HepG2 (cell line): ENCODE measurements around the gene FBXO28. TPM values are rescaled to one million over a fixed set of nuclear protein-coding genes. Genes with fewer than 3 reads are reported as not detected.

Source experiments
- ATAC-seq: fragments of 200-7000 bp; cut with Tn5 transposase; 3 replicates; pipeline ENCODE4 v1.9.1; 2020; ENCODE audit warnings: mild to moderate bottlenecking, moderate library complexity
- BruUV-seq: library from RNA; stranded (reverse); fragments of 400-500 nt; replicated peaks from 2 replicates; lab custom pipeline; 2021; lab: Mats Ljungman, UMichigan
- CTCF ChIA-PET: fragments of 300-600 bp; formaldehyde crosslinking; extraction: SDS; loops from one replicate; lab custom pipeline; 2021; ENCODE audit warnings: low total read pairs, inconsistent platforms, low intra/inter-chr PET ratio; lab: Yijun Ruan, JAX
- POLR2A ChIA-PET: fragments of 350-600 bp; sonication (Branson Sonifier 250); formaldehyde crosslinking; loops from one replicate; lab custom pipeline; 2020; ENCODE audit warnings: antibody characterized with exemption, inconsistent platforms; lab: Yijun Ruan, JAX
- DNase-seq: peaks from one replicate; pipeline ENCODE4 v3.0.0-alpha.2; 2015; ENCODE audit warnings: low spot score
- FAIRE-seq: peaks from 3 replicates; lab custom pipeline; 2011; peaks lifted over from hg19 to GRCh38; lab: Jason Lieb, UNC
- H2AFZ ChIP-seq: one replicate; pipeline ENCODE4 v1.6.1; 2011; ENCODE audit warnings: low read length, inconsistent platforms
- H3K27ac ChIP-seq: fragments of 300-600 bp; 3 replicates; pipeline ENCODE4 v1.8.0; 2011; ENCODE audit warnings: mixed run types, mild to moderate bottlenecking, mixed read lengths, low read length, inconsistent platforms; ENCODE audit not compliant: insufficient read depth; ENCODE audit errors: extremely low read length
- H3K27me3 ChIP-seq, 2 experiments: fragments of 200-600 bp in 1 of 2; 2 replicates in 1 of 2; 3 replicates in 1 of 2; pipeline versions ENCODE4 v1.6.0 to v1.8.0; 2011; ENCODE audit warnings: low read length in 2 of 2, mild to moderate bottlenecking in 2 of 2, moderate library complexity in 2 of 2, inconsistent platforms in 1 of 2; ENCODE audit not compliant: insufficient read depth in 2 of 2, control insufficient read depth in 1 of 2
- H3K36me3 ChIP-seq, 2 experiments: fragments of 200-600 bp in 1 of 2; replicated peaks in 1 of 2; 2 replicates in 1 of 2; 3 replicates in 1 of 2; pipeline versions ENCODE4 v1.5.1 to v1.8.0; 2011; ENCODE audit warnings: low read length in 2 of 2, inconsistent platforms in 1 of 2; ENCODE audit not compliant: insufficient read depth in 2 of 2, control insufficient read depth in 1 of 2
- H3K4me1 ChIP-seq: 2 replicates; pipeline ENCODE4 v1.5.1; 2012; ENCODE audit warnings: low read length, inconsistent platforms; ENCODE audit not compliant: insufficient read depth
- H3K4me2 ChIP-seq: 2 replicates; pipeline ENCODE4 v1.6.0; 2011; ENCODE audit warnings: low read depth, low read length, inconsistent platforms
- H3K4me3 ChIP-seq, 3 experiments: fragments of 200-600 bp in 1 of 3; sonication (generic), shearing (Covaris generic) in 1 of 3; replicated peaks in 1 of 3; 2 replicates each; pipeline ENCODE4 v1.5.1; 2011 to 2016; ENCODE audit warnings: low read length in 3 of 3, inconsistent platforms in 2 of 3, low read depth in 2 of 3, mild to moderate bottlenecking in 2 of 3, control low read depth in 1 of 3, mixed read lengths in 1 of 3; ENCODE audit not compliant: insufficient read depth in 1 of 3
- H3K79me2 ChIP-seq: one replicate; pipeline ENCODE4 v1.6.1; 2011; ENCODE audit warnings: low read length, inconsistent platforms; ENCODE audit not compliant: insufficient read depth
- H3K9ac ChIP-seq: 2 replicates; pipeline ENCODE4 v1.6.0; 2011; ENCODE audit warnings: mild to moderate bottlenecking, low read depth, low read length, inconsistent platforms; ENCODE audit not compliant: insufficient read depth
- H3K9me3 ChIP-seq: 2 replicates; pipeline ENCODE4 v1.5.1; 2012; ENCODE audit warnings: mild to moderate bottlenecking, low read length
- H4K20me1 ChIP-seq: 2 replicates; pipeline ENCODE4 v1.6.0; 2011; ENCODE audit warnings: inconsistent platforms, mild to moderate bottlenecking, low read length, moderate library complexity; ENCODE audit not compliant: insufficient read depth
- AHR ChIP-seq: IDR thresholded peaks from 2 replicates; pipeline ENCODE4 v1.6.1; 2018; ENCODE audit warnings: missing genetic modification reagents, missing compliant biosample characterization
- ATM ChIP-seq: fragments of 450-650 bp; IDR thresholded peaks from 2 replicates; pipeline ENCODE4 v1.7.1; 2017; ENCODE audit warnings: mild to moderate bottlenecking, borderline replicate concordance
- CHD4 ChIP-seq: fragments of 200-600 bp; sonication (generic); IDR thresholded peaks from 2 replicates; pipeline ENCODE4 v1.7.0; 2017; ENCODE audit warnings: mild to moderate bottlenecking, low read length, borderline replicate concordance
- CTCF ChIP-seq: sonication (generic); formaldehyde crosslinking; IDR thresholded peaks from 2 replicates; pipeline ENCODE4 v1.5.0; 2020; ENCODE audit warnings: mild to moderate bottlenecking, missing genetic modification reagents, moderate library complexity
- FOXM1 ChIP-seq: sonication (generic); formaldehyde crosslinking; IDR thresholded peaks from 2 replicates; pipeline ENCODE4 v1.5.0; 2020; ENCODE audit warnings: missing genetic modification reagents
- GFI1 ChIP-seq: sonication (generic); formaldehyde crosslinking; IDR thresholded peaks from 2 replicates; pipeline ENCODE4 v1.5.0; 2020; ENCODE audit warnings: missing genetic modification reagents, mild to moderate bottlenecking, borderline replicate concordance
- GLMP ChIP-seq: sonication (generic); formaldehyde crosslinking; IDR thresholded peaks from 2 replicates; pipeline ENCODE4 v1.9.0; 2021; ENCODE audit warnings: missing genetic modification reagents, mild to moderate bottlenecking, borderline replicate concordance
- IRF2 ChIP-seq: IDR thresholded peaks from 2 replicates; pipeline ENCODE4 v1.6.1; 2018; ENCODE audit warnings: missing genetic modification reagents, missing compliant biosample characterization
- MTA3 ChIP-seq: sonication (generic); formaldehyde crosslinking; IDR thresholded peaks from 2 replicates; pipeline ENCODE4 v1.4.0; 2020; ENCODE audit warnings: missing genetic modification reagents
- SKIL ChIP-seq: sonication (generic); formaldehyde crosslinking; IDR thresholded peaks from 2 replicates; pipeline ENCODE4 v1.8.0; 2022; ENCODE audit warnings: missing genetic modification reagents, mild to moderate bottlenecking, moderate library complexity, borderline replicate concordance
- SMARCE1 ChIP-seq: fragments of 450-650 bp; IDR thresholded peaks from 2 replicates; pipeline ENCODE4 v1.6.1; 2017; ENCODE audit warnings: borderline replicate concordance
- TFDP1 ChIP-seq: IDR thresholded peaks from 2 replicates; pipeline ENCODE4 v1.6.1; 2016; ENCODE audit warnings: missing compliant biosample characterization, missing genetic modification reagents, borderline replicate concordance
- ZBTB7A ChIP-seq: sonication (generic); formaldehyde crosslinking; IDR thresholded peaks from 2 replicates; pipeline ENCODE4 v1.8.0; 2022; ENCODE audit warnings: mild to moderate bottlenecking, missing genetic modification reagents
- ZFP36 ChIP-seq: fragments of 150-350 bp; IDR thresholded peaks from 2 replicates; pipeline ENCODE4 v1.6.1; 2018; ENCODE audit warnings: borderline replicate concordance, low read length, low read depth; ENCODE audit not compliant: partially characterized antibody
- ZNF205 ChIP-seq: IDR thresholded peaks from 2 replicates; pipeline ENCODE4 v1.6.1; 2018; ENCODE audit warnings: missing biosample characterization, missing genetic modification reagents
- ZNF512 ChIP-seq: sonication (generic); formaldehyde crosslinking; IDR thresholded peaks from 2 replicates; pipeline ENCODE4 v1.4.0; 2020; ENCODE audit warnings: mild to moderate bottlenecking, missing genetic modification reagents
- ZNF552 ChIP-seq: sonication (generic); formaldehyde crosslinking; IDR thresholded peaks from 2 replicates; pipeline ENCODE4 v1.9.0; 2022; ENCODE audit warnings: missing genetic modification reagents, mild to moderate bottlenecking, borderline replicate concordance
- WGBS: methylation state at CpG from one replicate; pipeline ENCODE4 v1.1.6; 2017; ENCODE audit warnings: low lambda C conversion rate; 5-methylcytosine and 5-hydroxymethylcytosine counted together
- in situ Hi-C: cut with HindIII; loops from 2 replicates; pipeline ENCODE4 v1.10.0; 2017; ENCODE audit warnings: low pct_unique_long_range_greater_than_20kb; ENCODE audit not compliant: extremely low pct_ligation_motif_present
- intact Hi-C: fragments of 100-400 bp; cut with micrococcal nuclease; formaldehyde crosslinking; loops from one replicate; pipeline ENCODE4 v1.10.0; 2022; ENCODE audit not compliant: unreplicated experiment
- polyA plus RNA-seq, 8 experiments: library from polyadenylated mRNA; depleted of rRNA in 3 of 8; stranded (reverse) in 7 of 8; unstranded in 1 of 8; fragments of >200 nt; fragmentation: Illumina TruSeq in 4 of 8; extraction: Trizol in 4 of 8; gene quantifications; 2 replicates each; pipeline versions ENCODE4 v1.2.1 to v1.2.3, GENCODE V29; 2011 to 2016; ENCODE audit warnings: low read depth in 4 of 8, missing spikeins in 1 of 8, mixed read lengths in 1 of 8; ENCODE audit not compliant: insufficient read depth in 1 of 8
- total RNA-seq, 5 experiments: library from RNA; depleted of rRNA; stranded (reverse); fragments of >200 nt; fragmentation: Illumina TruSeq; extraction: Trizol; gene quantifications; 2 replicates each; pipeline ENCODE4 v1.2.3, GENCODE V29; 2016; ENCODE audit warnings: low read depth in 1 of 5

The FBXO28 gene
- total and polyA plus RNA-seq, 2 of the 13 experiments (the other 11 are each of a cell fraction or from before 2014, with no cell fraction given): 8.5 to 29.1 TPM

- TF ChIP-seq SKIL (CRISPR knock-in tag): no peak
- no peak for TF ChIP-seq MTA3
- no peak for TF ChIP-seq ATM
- TF ChIP-seq IRF2 (CRISPR knock-in tag): no peak
Measured at GRCh38 chr1:224141693-224142092, 27.8 kb downstream of the FBXO28 start (continued).

GRCh38 chr1:224149709-224150108, 35.8 kb downstream of the FBXO28 start:
- BruUV-seq: no TSS peak
- DNase-seq: no peak
- no peaks in the 10 kb centered on the region for H3K4me1 ChIP-seq
- no peak overlapping the region for H3K4me3 ChIP-seq
- H3K79me2 ChIP-seq: no peaks in the 10 kb centered on the region
- H4K20me1 ChIP-seq: no peaks in the 10 kb centered on the region
- H3K27ac ChIP-seq: no peak overlapping the region
- H3K36me3 ChIP-seq: peaks cover 0 to 12% of the 10 kb centered on the region in 2 experiments; a peak in 2 of 5 replicates
- H3K9ac ChIP-seq: no peak overlapping the region
- POLR2A ChIA-PET: no interaction called here
- H3K4me2 ChIP-seq: no peak overlapping the region
- no peak overlapping the region for H2AFZ ChIP-seq
- no peaks in the 10 kb centered on the region for H3K9me3 ChIP-seq
- intact Hi-C loops (no loop called here), in situ Hi-C loops (no loop called here)
- no peaks in the 10 kb centered on the region for H3K27me3 ChIP-seq
- no peak for FAIRE-seq
- CTCF ChIA-PET: no interaction called here
- TF ChIP-seq TFDP1 (CRISPR knock-in tag): no peak
- TF ChIP-seq ZNF205 (CRISPR knock-in tag): no peak
- no peak for TF ChIP-seq ZNF512 (CRISPR knock-in tag)
- no peak for TF ChIP-seq FOXM1 (CRISPR knock-in tag)
- TF ChIP-seq AHR: no peak
- TF ChIP-seq GLMP (CRISPR knock-in tag): no peak
- TF ChIP-seq CHD4: no peak
- TF ChIP-seq ZBTB7A (CRISPR knock-in tag): no peak
- no peak for TF ChIP-seq CTCF (CRISPR knock-in tag)
- no peak for TF ChIP-seq ZFP36
- TF ChIP-seq GFI1 (CRISPR knock-in tag): no peak
- no peak for TF ChIP-seq ZNF552 (CRISPR knock-in tag)
- no peak for TF ChIP-seq SMARCE1
- whole genome bisulfite sequencing: 72% methylated on average over 1 of the region's 1 CpG
- ATAC-seq: no peak
